Stimulated activated CD8-positive, alpha-beta memory T cell treated with anti-CD3 and anti-CD28 coated beads, Interleukin-15, amount 100 ng/mL, for 24 hours (primary cell): Measurements from ENCODE around the gene KIAA2012.
"Not testable (repeated sequence)": the region's sequence is repeated elsewhere in the genome, so short reads cannot be mapped to it uniquely, and the experiment has no call there.

Source experiments
- DNase-seq: peaks from one replicate; pipeline ENCODE4 v3.0.0-alpha.2; 2020; ENCODE audit warnings: low read depth

Gene KIAA2012

GRCh38 chr2:202196727-202197126 is 123.7 kb downstream of the KIAA2012 start:
- DNase-seq: no peak

- no peak for DNase-seq
These were observed 128.4 kb downstream of the KIAA2012 start for GRCh38 chr2:202201220-202202160.

GRCh38 chr2:202203348-202203747 is 130.3 kb downstream of the KIAA2012 start:
- DNase-seq: no peak

GRCh38 chr2:202204855-202205254 is 131.8 kb downstream of the KIAA2012 start:
- DNase-seq: no peak

DNA sequence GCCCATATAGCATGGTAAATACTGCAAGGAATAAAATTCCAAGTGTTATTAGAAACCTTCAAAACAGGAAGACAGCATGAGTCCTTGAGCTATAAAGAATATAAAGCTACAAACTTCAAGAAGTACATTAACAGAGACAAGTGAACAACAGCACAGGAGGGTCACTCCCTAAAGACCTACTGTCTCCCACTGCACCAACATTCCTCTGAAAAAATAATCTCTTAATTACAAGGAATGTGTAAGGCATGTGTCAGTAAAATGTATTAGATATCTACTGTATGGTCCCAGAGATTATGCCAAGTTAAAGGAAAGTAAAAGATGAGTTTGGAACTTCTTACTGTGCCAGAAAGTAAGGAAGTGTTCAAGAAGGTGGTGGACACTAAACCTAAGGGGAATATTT is 135.5 kb downstream of the KIAA2012 start:
- DNase-seq: no peak

- DNase-seq: no peak
These were observed 142.1 kb downstream of the KIAA2012 start for GRCh38 chr2:202215179-202215578.

DNA sequence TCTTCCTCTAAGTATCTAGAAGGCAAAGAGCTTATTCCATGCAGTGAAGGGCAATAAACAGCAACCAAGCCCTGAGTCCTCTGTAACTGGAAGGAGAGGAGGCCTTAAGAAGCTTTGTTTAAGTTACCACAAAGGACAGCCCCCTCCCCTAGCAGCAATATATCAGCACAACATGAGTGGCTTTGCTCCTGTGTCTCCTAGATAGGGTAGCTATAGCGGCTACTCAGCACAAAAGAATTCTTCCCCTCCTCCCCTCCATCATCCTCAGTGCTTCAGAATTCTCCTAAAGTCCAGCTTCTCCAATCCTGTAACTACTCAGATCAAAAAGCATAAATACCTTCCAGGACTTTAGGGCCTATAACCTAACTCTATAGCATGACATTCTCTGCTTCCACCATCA is 148.8 kb downstream of the KIAA2012 start:
- no peak for DNase-seq

DNA sequence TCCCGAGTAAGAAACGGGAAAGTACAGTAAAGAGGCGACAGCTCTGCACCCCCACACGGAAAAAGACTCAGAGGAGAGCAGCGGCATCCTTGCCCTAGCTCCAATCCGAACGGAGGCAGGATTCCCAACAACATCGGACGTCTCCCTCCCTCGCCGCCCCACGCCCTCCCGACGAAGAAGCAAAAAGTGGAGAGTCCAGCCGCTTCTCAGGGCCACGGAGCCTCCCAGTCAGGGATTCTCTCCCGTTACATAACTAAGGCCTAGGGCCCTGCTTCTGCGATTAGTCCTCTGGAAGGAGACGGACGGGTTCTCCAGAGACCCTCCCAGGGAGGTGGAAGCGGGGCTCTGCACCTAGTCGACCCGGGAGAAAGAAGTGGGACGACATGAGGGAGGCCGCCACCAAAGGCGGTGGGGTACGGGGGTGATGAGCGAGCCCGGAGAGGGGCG is 164.8 kb downstream of the KIAA2012 start:
- DNase-seq: no peak

DNA sequence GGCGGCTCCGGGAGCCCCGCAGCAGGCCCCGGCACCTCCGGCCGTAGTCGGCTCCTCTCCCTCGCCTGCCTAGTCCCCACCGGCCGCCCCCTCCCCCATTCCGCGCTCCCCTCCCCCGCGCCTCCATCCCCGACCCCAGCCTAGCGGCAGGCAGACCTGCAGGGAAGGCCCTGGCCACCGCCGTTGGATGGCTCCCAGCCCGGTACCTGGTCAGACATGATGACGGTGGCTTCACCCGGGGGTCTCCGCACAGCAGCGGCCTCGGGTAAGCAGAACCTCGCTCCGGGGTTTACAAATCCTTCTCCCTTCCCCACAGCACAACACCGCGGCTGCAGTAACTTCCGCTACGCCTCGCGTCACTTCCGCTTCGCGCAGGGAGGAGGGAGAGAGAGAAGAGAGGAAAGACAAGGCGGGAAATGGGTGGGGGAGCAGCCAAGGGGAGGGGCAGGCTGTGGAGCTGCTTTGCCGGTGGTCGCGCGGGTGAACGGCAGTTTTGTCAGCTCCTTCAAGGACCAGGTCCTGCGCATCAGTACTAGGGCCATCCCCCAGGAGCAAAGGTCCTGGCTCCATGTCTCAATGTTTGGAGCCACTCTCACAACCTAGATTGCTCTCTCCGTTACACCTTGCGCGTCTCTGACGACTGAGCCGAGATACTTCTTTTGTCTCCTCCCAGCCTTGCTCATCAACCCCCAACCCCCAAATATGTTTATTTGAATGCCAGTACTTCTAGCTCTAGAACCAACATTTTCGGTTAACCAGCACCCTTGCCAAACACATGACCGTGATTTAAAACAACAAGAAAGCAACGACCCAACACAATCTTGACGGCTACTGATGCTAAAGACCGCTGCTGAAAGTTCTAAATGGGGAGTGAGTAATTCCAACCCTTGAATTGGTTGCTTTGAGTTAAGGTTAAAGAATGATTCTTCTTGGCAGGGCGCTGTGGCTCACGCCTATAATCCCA is 165.5 kb downstream of the KIAA2012 start, which contains the start of gene SUMO1:
SUMO1 (minus strand) TSS at position 364 of the 964 bp plus-strand sequence; CDS start at position 218, 146 bp downstream.
- DNase-seq: peak; percentile 74

GRCh38 chr2:202247710-202248109 is 174.7 kb downstream of the KIAA2012 start:
- DNase-seq: not testable (repeated sequence)

GRCh38 chr2:202249521-202250253 is 176.6 kb downstream of the KIAA2012 start:
- no peak for DNase-seq

DNA sequence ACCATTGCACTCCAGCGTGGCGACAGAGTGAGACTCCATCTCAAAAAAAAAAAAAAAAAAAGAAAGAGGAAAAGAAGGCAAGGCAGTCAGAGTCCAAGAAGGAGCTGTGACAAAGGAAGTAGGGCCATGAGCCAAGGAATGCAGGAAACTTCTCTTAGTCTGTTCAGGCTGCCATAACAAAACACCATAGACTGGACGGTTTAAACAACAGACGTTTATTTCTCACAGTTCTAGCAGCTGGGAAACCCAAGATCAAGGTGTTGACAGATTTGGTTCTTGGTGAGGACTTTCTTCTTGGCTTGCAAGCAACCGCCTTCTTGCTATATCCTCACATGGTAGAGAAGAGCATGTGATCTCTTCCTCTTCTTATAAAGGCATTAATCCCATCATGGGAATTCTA is 178.4 kb downstream of the KIAA2012 start:
- DNase-seq: no peak
